SK-N-MC (cell line): Measurements from ENCODE around the gene TBCC.

Experiments used
- EZH2 ChIP-seq: fragments of 200-600 bp; sonication (generic); IDR thresholded peaks from one replicate; pipeline ENCODE4 v1.6.1; 2017; ENCODE audit warnings: antibody characterized with exemption
- FOXP2 ChIP-seq: optimal IDR thresholded peaks from 2 replicates; pipeline ENCODE3; 2011; ENCODE audit warnings: mild to moderate bottlenecking, moderate library complexity; ENCODE audit not compliant: insufficient read depth; ENCODE audit errors: extremely low read length, control extremely low read depth
- POLR2AphosphoS5 ChIP-seq: IDR thresholded peaks from 2 replicates; pipeline ENCODE4 v1.6.1; 2012; ENCODE audit warnings: mild to moderate bottlenecking, low read depth, low read length, borderline replicate concordance

DNA sequence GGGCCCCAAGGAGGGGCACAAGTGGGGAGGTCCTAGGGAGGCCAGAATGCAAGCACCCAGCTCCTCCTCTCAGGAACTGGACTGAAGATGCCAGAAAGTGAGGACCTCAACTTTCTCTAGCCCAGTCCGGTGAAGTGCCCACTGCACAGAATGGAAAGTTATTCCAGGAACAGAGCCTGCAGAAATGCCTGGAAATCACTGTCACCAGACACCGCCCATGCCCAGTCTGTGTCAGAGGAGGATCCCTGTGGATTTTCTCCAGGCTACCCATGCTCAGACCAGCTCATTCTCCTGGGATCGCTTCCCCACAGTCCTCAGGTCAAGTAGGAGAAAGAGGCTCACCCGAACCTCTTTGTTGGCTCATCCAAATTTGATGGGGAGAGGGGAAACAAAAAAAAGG, 30.0 kb downstream of the TBCC start:
- TF ChIP-seq POLR2AphosphoS5 = no peak
- TF ChIP-seq EZH2 = no peak
- TF ChIP-seq FOXP2 = no peak
